ENCODE measurements around the gene PSME3.
"Not testable (repeated sequence)": the region's sequence is repeated elsewhere in the genome, so short reads cannot be mapped to it uniquely, and the experiment has no call there.

Gene PSME3

DNA sequence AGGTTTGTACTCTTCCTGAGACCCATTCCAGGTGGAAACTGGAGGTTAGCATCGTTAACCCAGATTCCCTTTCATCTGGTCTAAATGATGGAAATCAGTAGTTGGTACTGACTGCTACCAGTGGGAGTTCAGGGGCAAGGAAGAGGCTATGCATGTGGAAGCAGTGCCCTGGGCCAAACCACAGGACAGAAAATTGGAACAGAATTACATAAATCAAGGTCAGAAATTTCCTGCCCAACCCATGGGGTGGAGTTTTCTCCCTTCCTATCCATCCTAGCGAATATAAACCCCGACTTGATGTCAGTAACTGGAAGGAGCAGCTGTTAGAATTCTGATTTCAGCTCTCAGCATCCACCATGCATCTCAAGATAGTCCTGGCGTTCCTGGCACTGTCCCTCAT is 11.1 kb downstream of the PSME3 start, which contains the start of gene AOC2:
TSS of gene AOC2 (plus strand) at position 310 of the 400 bp plus-strand sequence. CDS start at position 357, 47 bp downstream.
- H3K4me1 ChIP-seq (ENCODE audit: control insufficient read depth, insufficient read depth, low read length), result no peaks in the 10 kb centered on the region
- no peak within 1 kb of the TSS for H3K9ac ChIP-seq (ENCODE audit: low read length)
- no peaks in the 10 kb centered on the region for H3K27me3 ChIP-seq (ENCODE audit: control insufficient read depth, insufficient read depth, low read length)
- no peaks in the 10 kb centered on the region for H3K9me3 ChIP-seq (ENCODE audit: control insufficient read depth, insufficient read depth, low read depth, low read length)
- H3K27ac ChIP-seq (ENCODE audit: low read depth, low read length), result no peak within 1 kb of the TSS
- no peak within 1 kb of the TSS for H3K4me3 ChIP-seq (ENCODE audit: low read depth, low read length)
- peaks cover 62% of the 10 kb centered on the region for H3K36me3 ChIP-seq (ENCODE audit: control insufficient read depth, insufficient read depth, low read length)

DNA sequence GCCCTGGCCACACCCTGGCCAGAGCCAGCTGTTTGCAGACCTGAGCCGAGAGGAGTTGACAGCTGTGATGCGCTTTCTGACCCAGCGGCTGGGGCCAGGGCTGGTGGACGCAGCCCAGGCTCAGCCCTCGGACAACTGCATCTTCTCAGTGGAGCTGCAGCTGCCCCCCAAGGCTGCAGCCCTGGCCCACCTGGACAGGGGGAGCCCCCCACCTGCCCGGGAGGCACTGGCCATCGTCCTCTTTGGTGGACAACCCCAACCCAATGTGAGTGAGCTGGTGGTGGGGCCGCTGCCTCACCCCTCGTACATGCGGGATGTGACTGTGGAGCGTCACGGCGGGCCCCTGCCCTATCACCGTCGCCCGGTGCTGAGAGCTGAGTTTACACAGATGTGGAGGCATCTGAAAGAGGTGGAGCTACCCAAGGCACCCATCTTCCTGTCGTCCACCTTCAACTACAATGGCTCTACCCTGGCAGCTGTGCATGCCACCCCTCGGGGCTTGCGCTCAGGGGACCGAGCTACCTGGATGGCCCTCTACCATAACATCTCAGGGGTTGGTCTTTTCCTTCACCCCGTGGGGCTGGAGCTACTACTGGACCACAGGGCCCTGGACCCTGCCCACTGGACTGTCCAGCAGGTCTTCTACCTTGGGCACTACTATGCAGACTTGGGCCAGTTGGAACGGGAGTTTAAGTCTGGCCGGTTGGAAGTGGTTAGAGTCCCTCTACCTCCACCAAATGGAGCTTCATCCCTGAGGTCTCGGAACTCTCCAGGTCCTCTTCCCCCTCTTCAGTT is 11.8 kb downstream of the PSME3 start:
- Histone ChIP-seq H3K9me3 (ENCODE audit: control insufficient read depth, insufficient read depth, low read depth, low read length) (no peaks in the 10 kb centered on the region), H3K4me3 (ENCODE audit: low read depth, low read length) (no peak overlapping the region), H3K9ac (ENCODE audit: low read length) (no peak overlapping the region), H3K27ac (ENCODE audit: low read depth, low read length) (no peak overlapping the region), H3K27me3 (ENCODE audit: control insufficient read depth, insufficient read depth, low read length) (no peaks in the 10 kb centered on the region), H3K36me3 (ENCODE audit: control insufficient read depth, insufficient read depth, low read length) (peaks cover 58% of the 10 kb centered on the region), H3K4me1 (ENCODE audit: control insufficient read depth, insufficient read depth, low read length) (no peaks in the 10 kb centered on the region)

DNA sequence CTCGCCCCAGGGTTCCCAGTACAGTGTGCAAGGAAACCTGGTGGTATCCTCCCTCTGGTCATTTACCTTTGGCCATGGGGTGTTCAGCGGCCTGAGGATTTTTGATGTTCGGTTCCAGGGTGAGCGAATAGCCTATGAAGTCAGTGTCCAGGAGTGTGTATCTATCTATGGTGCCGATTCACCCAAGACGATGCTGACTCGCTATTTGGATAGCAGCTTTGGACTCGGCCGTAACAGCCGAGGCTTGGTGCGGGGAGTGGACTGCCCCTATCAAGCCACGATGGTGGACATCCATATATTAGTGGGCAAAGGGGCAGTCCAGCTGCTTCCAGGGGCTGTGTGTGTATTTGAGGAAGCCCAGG is 12.3 kb downstream of the PSME3 start:
- no peak overlapping the region for H3K4me3 ChIP-seq (ENCODE audit: low read depth, low read length)
- H3K36me3 ChIP-seq (ENCODE audit: control insufficient read depth, insufficient read depth, low read length), result peaks cover 53% of the 10 kb centered on the region
- H3K27me3 ChIP-seq (ENCODE audit: control insufficient read depth, insufficient read depth, low read length), result no peaks in the 10 kb centered on the region
- no peaks in the 10 kb centered on the region for H3K4me1 ChIP-seq (ENCODE audit: control insufficient read depth, insufficient read depth, low read length)
- H3K27ac ChIP-seq (ENCODE audit: low read depth, low read length), result no peak overlapping the region
- H3K9me3 ChIP-seq (ENCODE audit: control insufficient read depth, insufficient read depth, low read depth, low read length), result no peaks in the 10 kb centered on the region
- H3K9ac ChIP-seq (ENCODE audit: low read length), result no peak overlapping the region

GRCh38 chr17:42845918-42846593 is 12.9 kb downstream of the PSME3 start:
- Histone ChIP-seq H3K9ac (ENCODE audit: low read length) (no peak overlapping the region), H3K9me3 (ENCODE audit: control insufficient read depth, insufficient read depth, low read depth, low read length) (no peaks in the 10 kb centered on the region), H3K36me3 (ENCODE audit: control insufficient read depth, insufficient read depth, low read length) (peaks cover 49% of the 10 kb centered on the region), H3K4me3 (ENCODE audit: low read depth, low read length) (no peak overlapping the region), H3K4me1 (ENCODE audit: control insufficient read depth, insufficient read depth, low read length) (no peaks in the 10 kb centered on the region), H3K27ac (ENCODE audit: low read depth, low read length) (no peak overlapping the region), H3K27me3 (ENCODE audit: control insufficient read depth, insufficient read depth, low read length) (no peaks in the 10 kb centered on the region)

DNA sequence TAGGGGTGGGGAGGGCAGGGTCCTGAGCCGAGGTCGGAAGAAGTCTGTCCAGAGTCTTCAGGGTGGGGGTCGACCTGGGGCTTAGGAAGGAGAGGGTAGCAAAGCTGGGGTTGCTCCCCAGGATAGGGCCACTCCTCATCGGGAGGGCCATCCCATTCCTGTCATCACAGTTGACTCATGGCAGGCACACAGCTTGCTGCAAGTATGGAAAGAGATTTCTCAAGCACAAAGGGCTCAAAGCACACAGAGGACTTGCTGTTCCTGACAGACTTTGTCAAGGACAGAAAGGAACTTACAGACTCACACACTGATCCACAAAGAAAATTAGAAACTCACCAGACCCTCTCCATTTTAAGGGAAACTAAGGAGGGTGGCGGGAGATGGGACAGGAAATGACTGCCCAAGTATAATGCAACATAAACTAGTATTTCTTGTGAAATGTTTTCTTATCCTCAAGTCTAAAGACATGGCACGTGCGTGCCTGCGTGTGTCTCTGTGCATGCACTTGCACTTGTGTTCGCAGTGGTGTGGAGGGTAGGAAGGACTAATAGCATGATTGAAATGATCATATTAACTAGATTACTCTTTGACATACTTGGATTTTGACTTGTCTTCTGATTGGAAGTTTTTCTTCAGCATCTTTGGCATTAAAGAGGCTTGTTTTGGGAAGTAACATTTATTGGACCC is 13.5 kb downstream of the PSME3 start:
- no peaks in the 10 kb centered on the region for H3K27me3 ChIP-seq (ENCODE audit: control insufficient read depth, insufficient read depth, low read length)
- no peak overlapping the region for H3K9ac ChIP-seq (ENCODE audit: low read length)

GRCh38 chr17:42848093-42848492 is 14.9 kb downstream of the PSME3 start:
- Histone ChIP-seq H3K9ac (ENCODE audit: low read length) (no peak overlapping the region), H3K4me1 (ENCODE audit: control insufficient read depth, insufficient read depth, low read length) (no peaks in the 10 kb centered on the region), H3K36me3 (ENCODE audit: control insufficient read depth, insufficient read depth, low read length) (peaks cover 29% of the 10 kb centered on the region), H3K4me3 (ENCODE audit: low read depth, low read length) (no peak overlapping the region), H3K9me3 (ENCODE audit: control insufficient read depth, insufficient read depth, low read depth, low read length) (no peaks in the 10 kb centered on the region), H3K27ac (ENCODE audit: low read depth, low read length) (no peak overlapping the region), H3K27me3 (ENCODE audit: control insufficient read depth, insufficient read depth, low read length) (no peaks in the 10 kb centered on the region)

More for the DNA sequence above, 13.5 kb downstream of the PSME3 start:
- Histone ChIP-seq H3K4me3 (ENCODE audit: low read depth, low read length) (no peak overlapping the region), H3K36me3 (ENCODE audit: control insufficient read depth, insufficient read depth, low read length) (peaks cover 42% of the 10 kb centered on the region), H3K9me3 (ENCODE audit: control insufficient read depth, insufficient read depth, low read depth, low read length) (no peaks in the 10 kb centered on the region), H3K4me1 (ENCODE audit: control insufficient read depth, insufficient read depth, low read length) (no peaks in the 10 kb centered on the region), H3K27ac (ENCODE audit: low read depth, low read length) (no peak overlapping the region)

- Histone ChIP-seq H3K36me3 (ENCODE audit: control insufficient read depth, insufficient read depth, low read length) (peaks cover 20% of the 10 kb centered on the region), H3K9me3 (ENCODE audit: control insufficient read depth, insufficient read depth, low read depth, low read length) (no peaks in the 10 kb centered on the region), H3K4me1 (ENCODE audit: control insufficient read depth, insufficient read depth, low read length) (no peaks in the 10 kb centered on the region), H3K27me3 (ENCODE audit: control insufficient read depth, insufficient read depth, low read length) (no peaks in the 10 kb centered on the region), H3K27ac (ENCODE audit: low read depth, low read length) (no peak overlapping the region), H3K9ac (ENCODE audit: low read length) (no peak overlapping the region), H3K4me3 (ENCODE audit: low read depth, low read length) (no peak overlapping the region)
Observed at GRCh38 chr17:42849031-42849430, 15.8 kb downstream of the PSME3 start.

DNA sequence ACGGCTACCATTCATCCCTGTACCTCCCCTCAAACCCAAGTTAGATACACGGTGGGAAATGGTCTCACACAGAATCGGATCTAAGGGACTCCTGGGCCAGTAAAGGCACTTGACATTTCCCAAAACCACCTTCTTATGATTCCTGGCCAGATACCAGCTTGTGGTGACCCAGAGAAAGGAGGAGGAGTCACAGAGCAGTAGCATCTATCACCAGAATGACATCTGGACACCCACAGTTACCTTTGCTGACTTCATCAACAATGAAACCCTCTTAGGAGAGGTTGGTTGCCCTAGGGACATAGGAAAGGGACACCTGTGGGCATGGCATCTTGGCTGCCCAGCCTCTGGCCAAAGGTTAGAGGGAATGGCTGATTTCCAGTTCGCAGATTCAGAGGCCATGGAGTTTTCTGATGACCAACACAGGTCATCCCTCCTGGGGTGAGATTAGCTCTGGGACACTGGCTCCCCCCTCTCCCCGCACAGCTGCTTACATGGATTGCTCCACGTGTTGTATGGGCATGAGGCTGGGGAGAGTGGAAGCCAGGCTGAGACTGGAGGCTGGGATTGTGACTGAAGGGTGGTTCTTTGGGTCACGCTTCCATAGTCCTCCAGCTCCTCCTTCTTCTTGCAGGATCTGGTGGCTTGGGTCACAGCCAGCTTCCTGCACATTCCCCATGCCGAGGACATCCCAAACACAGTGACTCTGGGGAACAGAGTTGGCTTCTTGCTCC is 16.4 kb downstream of the PSME3 start:
- Histone ChIP-seq H3K4me3 (ENCODE audit: low read depth, low read length) (no peak overlapping the region), H3K27me3 (ENCODE audit: control insufficient read depth, insufficient read depth, low read length) (no peaks in the 10 kb centered on the region), H3K36me3 (ENCODE audit: control insufficient read depth, insufficient read depth, low read length) (peaks cover 14% of the 10 kb centered on the region), H3K9me3 (ENCODE audit: control insufficient read depth, insufficient read depth, low read depth, low read length) (no peaks in the 10 kb centered on the region), H3K9ac (ENCODE audit: low read length) (no peak overlapping the region), H3K4me1 (ENCODE audit: control insufficient read depth, insufficient read depth, low read length) (no peaks in the 10 kb centered on the region), H3K27ac (ENCODE audit: low read depth, low read length) (no peak overlapping the region)

DNA sequence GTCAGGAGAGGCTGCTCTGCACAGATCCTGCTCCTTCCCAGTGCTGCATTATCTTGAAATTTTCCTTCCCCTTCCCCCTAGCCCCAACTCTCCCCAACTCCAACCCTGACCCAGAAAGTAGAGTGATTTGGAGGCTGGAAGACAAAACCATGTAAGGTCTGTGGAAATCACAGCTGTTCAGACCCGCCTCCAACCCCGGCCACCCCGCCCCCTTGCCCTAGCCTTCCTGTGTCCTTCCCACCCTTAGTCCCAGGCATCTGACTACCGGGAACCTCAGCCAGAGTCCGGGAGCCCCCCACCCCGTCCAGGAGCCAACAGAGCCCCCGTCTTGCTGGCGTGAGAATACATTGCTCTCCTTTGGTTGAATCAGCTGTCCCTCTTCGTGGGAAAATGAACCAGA is 17.8 kb downstream of the PSME3 start, which contains the start of gene AOC3:
TSS of gene AOC3 (plus strand) at position 246 of the 400 bp plus-strand sequence. CDS start at position 391, 145 bp downstream.
- Histone ChIP-seq H3K4me1 (ENCODE audit: control insufficient read depth, insufficient read depth, low read length) (no peaks in the 10 kb centered on the region), H3K9ac (ENCODE audit: low read length) (no peak within 1 kb of the TSS), H3K27ac (ENCODE audit: low read depth, low read length) (no peak within 1 kb of the TSS), H3K4me3 (ENCODE audit: low read depth, low read length) (no peak within 1 kb of the TSS), H3K27me3 (ENCODE audit: control insufficient read depth, insufficient read depth, low read length) (no peaks in the 10 kb centered on the region), H3K9me3 (ENCODE audit: control insufficient read depth, insufficient read depth, low read depth, low read length) (no peaks in the 10 kb centered on the region), H3K36me3 (ENCODE audit: control insufficient read depth, insufficient read depth, low read length) (peaks cover 4% of the 10 kb centered on the region; the same call in 1 of the 2 replicates)

DNA sequence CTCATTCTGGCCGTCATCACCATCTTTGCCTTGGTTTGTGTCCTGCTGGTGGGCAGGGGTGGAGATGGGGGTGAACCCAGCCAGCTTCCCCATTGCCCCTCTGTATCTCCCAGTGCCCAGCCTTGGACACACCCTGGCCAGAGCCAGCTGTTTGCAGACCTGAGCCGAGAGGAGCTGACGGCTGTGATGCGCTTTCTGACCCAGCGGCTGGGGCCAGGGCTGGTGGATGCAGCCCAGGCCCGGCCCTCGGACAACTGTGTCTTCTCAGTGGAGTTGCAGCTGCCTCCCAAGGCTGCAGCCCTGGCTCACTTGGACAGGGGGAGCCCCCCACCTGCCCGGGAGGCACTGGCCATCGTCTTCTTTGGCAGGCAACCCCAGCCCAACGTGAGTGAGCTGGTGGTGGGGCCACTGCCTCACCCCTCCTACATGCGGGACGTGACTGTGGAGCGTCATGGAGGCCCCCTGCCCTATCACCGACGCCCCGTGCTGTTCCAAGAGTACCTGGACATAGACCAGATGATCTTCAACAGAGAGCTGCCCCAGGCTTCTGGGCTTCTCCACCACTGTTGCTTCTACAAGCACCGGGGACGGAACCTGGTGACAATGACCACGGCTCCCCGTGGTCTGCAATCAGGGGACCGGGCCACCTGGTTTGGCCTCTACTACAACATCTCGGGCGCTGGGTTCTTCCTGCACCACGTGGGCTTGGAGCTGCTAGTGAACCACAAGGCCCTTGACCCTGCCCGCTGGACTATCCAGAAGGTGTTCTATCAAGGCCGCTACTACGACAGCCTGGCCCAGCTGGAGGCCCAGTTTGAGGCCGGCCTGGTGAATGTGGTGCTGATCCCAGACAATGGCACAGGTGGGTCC is 18.4 kb downstream of the PSME3 start:
- H3K4me1 ChIP-seq (ENCODE audit: control insufficient read depth, insufficient read depth, low read length); H3K4me3 ChIP-seq (ENCODE audit: low read depth, low read length); H3K9ac ChIP-seq (ENCODE audit: low read length); H3K36me3 ChIP-seq (ENCODE audit: control insufficient read depth, insufficient read depth, low read length); H3K9me3 ChIP-seq (ENCODE audit: control insufficient read depth, insufficient read depth, low read depth, low read length); H3K27me3 ChIP-seq (ENCODE audit: control insufficient read depth, insufficient read depth, low read length); H3K27ac ChIP-seq (ENCODE audit: low read depth, low read length): not testable (repeated sequence)

Measured in HUES6 (cell line).